22Rv1 (cell line): ENCODE data around the gene PCDHB7.
A peak's percentile ranks its signal among the peaks of the same experiment; 100 is the strongest.
"Not testable (repeated sequence)": the region's sequence is repeated elsewhere in the genome, so short reads cannot be mapped to it uniquely, and the experiment has no call there.

Experiments used
- H3K27ac ChIP-seq: fragments of 450-650 bp; 2 replicates; pipeline ENCODE4 v1.5.1; 2017
- CTCF ChIP-seq: fragments of 450-650 bp; IDR thresholded peaks from 2 replicates; pipeline ENCODE4 v1.5.1; 2017; ENCODE audit warnings: mild to moderate bottlenecking
- ZFX ChIP-seq: fragments of 450-650 bp; IDR thresholded peaks from 2 replicates; pipeline ENCODE4 v1.6.1; 2017; ENCODE audit warnings: antibody characterized with exemption, borderline replicate concordance

Gene PCDHB7

DNA sequence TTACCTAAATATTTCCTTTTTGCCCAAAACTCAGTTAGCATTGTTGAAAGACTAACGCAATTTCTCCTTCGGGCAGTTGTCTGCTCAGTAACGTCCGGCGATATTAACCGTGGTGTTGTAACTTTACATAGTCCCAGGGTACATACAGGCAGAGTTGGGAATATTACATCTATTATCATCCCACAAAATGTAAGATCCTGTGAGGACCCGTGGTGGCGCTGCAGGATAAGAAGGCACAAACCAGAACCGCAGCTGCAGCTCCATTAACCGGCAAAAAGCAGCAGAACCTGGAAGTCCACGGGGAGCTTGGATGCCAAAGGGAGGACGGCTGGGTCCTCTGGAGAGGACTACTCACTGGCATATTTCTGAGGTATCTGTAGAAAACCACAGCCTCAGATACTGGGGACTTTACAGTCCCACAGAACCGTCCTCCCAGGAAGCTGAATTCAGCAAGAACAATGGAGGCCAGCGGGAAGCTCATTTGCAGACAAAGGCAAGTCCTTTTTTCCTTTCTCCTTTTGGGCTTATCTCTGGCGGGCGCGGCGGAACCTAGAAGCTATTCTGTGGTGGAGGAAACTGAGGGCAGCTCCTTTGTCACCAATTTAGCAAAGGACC lies 5.2 kb downstream of the PCDHB7 start, which contains the start of gene PCDHB8:
TSS of gene PCDHB8 (plus strand) at position 214 of the 615 bp plus-strand sequence. CDS start at position 459, 245 bp downstream.
- not testable (repeated sequence) for H3K27ac ChIP-seq
- peak; percentile 89 for TF ChIP-seq CTCF

DNA sequence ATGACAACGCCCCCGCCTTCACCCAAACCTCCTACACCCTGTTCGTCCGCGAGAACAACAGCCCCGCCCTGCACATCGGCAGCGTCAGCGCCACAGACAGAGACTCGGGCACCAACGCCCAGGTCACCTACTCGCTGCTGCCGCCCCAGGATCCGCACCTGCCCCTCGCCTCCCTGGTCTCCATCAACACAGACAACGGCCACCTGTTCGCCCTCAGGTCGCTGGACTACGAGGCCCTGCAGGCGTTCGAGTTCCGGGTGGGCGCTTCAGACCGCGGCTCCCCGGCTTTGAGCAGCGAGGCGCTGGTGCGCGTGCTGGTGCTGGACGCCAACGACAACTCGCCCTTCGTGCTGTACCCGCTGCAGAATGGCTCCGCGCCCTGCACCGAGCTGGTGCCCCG lies 6.9 kb downstream of the PCDHB7 start:
- H3K27ac ChIP-seq: not testable (repeated sequence)

GRCh38 chr5:141179876-141180275 lies 7.4 kb downstream of the PCDHB7 start:
- not testable (repeated sequence) for H3K27ac ChIP-seq

DNA sequence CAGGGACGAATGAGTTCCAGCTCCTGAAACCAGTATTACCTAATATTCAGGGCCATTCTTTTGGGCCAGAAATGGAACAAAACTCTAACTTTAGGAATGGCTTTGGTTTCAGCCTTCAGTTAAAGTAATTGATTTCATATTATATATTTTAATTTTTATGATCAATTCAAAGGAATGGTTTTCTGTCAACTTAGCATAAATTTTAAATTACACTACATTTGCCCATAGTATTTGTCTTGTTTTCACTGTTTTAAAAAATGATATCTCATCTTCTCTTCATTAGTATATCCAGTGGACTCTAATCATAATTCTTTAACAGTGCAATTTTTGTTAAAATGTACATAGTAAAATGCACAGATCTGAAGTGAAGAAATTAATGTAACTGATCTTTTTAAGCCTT lies 7.9 kb downstream of the PCDHB7 start:
- no peak overlapping the region for H3K27ac ChIP-seq

DNA sequence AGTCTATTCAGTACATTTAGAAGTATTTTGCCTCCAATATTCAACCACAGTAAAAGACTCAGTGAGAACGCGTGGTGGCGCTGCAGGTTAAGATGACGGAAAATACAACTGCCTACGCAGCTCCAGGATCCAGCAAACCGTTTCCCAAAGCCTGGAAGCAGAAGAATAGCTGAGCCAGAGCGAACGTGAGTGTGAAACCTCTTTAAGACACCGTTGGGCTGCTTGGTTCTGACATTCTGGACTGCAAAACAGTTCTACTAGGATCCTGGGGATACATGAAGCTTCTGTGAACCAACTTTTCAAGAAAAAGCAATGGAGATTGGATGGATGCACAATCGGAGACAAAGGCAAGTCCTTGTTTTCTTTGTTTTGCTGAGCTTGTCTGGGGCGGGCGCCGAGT lies 9.8 kb downstream of the PCDHB7 start, which contains the start of gene PCDHB16:
TSS of gene PCDHB16 (plus strand) at position 140 of the 400 bp plus-strand sequence. CDS start at position 313, 173 bp downstream.
- no peak within 1 kb of the TSS for H3K27ac ChIP-seq
- peak; percentile 47 for TF ChIP-seq CTCF
- no peak for TF ChIP-seq ZFX

More for the DNA sequence above, 7.9 kb downstream of the PCDHB7 start:
- no peak for TF ChIP-seq ZFX
- TF ChIP-seq CTCF: no peak

- H3K27ac ChIP-seq: not testable (repeated sequence)
These were observed 11.8 kb downstream of the PCDHB7 start for GRCh38 chr5:141184117-141184855.

DNA sequence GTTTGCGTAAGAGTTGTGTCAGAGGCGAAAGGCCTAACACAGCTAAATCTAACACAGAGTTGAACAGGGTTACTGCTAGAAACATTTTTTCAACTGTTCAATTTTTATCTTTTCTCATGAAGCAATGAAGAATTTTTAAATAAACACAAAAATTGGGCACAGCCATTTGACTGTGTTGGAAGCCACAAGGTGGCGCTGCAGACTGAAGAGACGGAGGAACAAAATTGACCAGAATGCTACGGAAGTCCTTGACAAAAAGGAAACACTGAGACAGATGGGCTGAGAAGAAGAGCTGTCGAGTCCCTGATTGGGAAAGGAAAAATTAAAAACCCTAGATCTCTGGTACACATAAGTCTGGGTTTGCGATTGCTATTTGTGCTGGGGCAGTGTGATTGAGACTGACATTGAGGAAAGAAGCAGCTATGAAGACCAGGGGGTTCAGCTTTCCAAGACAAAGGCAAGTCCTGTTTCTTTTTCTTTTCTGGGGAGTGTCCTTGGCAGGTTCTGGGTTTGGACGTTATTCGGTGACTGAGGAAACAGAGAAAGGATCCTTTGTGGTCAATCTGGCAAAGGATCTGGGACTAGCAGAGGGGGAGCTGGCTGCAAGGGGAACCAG lies 14.6 kb downstream of the PCDHB7 start, which contains the start of gene PCDHB9:
TSS of gene PCDHB9 (plus strand) at position 265 of the 616 bp plus-strand sequence. CDS start at position 423, 158 bp downstream.
- H3K27ac ChIP-seq: no peak within 1 kb of the TSS
- TF ChIP-seq ZFX: no peak
- peak; percentile 90 for TF ChIP-seq CTCF

DNA sequence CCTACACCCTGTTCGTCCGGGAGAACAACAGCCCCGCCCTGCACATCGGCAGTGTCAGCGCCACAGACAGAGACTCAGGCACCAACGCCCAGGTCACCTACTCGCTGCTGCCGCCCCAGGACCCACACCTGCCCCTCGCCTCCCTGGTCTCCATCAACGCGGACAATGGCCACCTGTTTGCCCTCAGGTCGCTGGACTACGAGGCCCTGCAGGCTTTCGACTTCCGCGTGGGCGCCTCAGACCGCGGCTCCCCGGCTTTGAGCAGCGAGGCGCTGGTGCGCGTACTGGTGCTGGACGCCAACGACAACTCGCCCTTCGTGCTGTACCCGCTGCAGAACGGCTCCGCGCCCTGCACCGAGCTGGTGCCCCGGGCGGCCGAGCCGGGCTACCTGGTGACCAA lies 16.2 kb downstream of the PCDHB7 start:
- H3K27ac ChIP-seq: not testable (repeated sequence)

GRCh38 chr5:141189131-141189530 lies 16.7 kb downstream of the PCDHB7 start:
- not testable (repeated sequence) for H3K27ac ChIP-seq
